T-cell (primary cell): ENCODE results near the gene EMC9. TPM values are rescaled to one million over a fixed set of nuclear protein-coding genes. Genes with fewer than 3 reads are reported as not detected.
"Not testable (repeated sequence)": the region's sequence is repeated elsewhere in the genome, so short reads cannot be mapped to it uniquely, and the experiment has no call there.

Source experiments
- ATAC-seq, 4 experiments: fragments of 200-7000 bp in 3 of 4; fragments of 150-1000 bp in 1 of 4; cut with Tn5 transposase; replicated peaks in 1 of 4; 1 replicate in 3 of 4; 2 replicates in 1 of 4; pipeline ENCODE4 v1.10.0; 2021; ENCODE audit warnings: moderate library complexity in 3 of 4, mild to moderate bottlenecking in 2 of 4, moderate number of reproducible peaks in 1 of 4
- CTCF ChIA-PET, 2 donors: fragments of 300-600 bp; sonication (Branson Sonifier 250); formaldehyde crosslinking; loops; one replicate each; lab custom pipeline; 2022; ENCODE audit warnings: antibody characterized with exemption in 2 of 2; lab: Charles Lee
- POLR2A ChIA-PET, 2 donors: fragments of 300-600 bp; sonication (Branson Sonifier 250); formaldehyde crosslinking; loops; one replicate each; lab custom pipeline; 2022; ENCODE audit warnings: antibody characterized with exemption in 2 of 2; lab: Charles Lee
- DNase-seq, 35 experiments: peaks; one replicate each; pipeline versions ENCODE4 v3.0.0 to v3.0.0-alpha.2; 2013 to 2023
- H3K27ac ChIP-seq: one replicate; pipeline ENCODE4 v1.5.1; 2013; ENCODE audit warnings: low read length
- H3K27me3 ChIP-seq, 2 experiments: replicated peaks in 1 of 2; 1 replicate in 1 of 2; 2 replicates in 1 of 2; pipeline versions ENCODE4 v1.6.1 to v1.7.0; 2013; ENCODE audit warnings: low read length in 1 of 2, mixed read lengths in 1 of 2; ENCODE audit not compliant: control insufficient read depth in 2 of 2, insufficient read depth in 2 of 2; ENCODE audit errors: extremely low read depth in 1 of 2
- H3K36me3 ChIP-seq, 2 donors: 1 replicate in 1 of 2; 2 replicates in 1 of 2; pipeline versions ENCODE4 v1.6.1 to v1.7.0; 2013; ENCODE audit warnings: low read length in 1 of 2; ENCODE audit not compliant: control insufficient read depth in 2 of 2, insufficient read depth in 1 of 2; ENCODE audit errors: extremely low read depth in 1 of 2
- H3K4me1 ChIP-seq, 2 experiments: 1 replicate in 1 of 2; 2 replicates in 1 of 2; pipeline versions ENCODE4 v1.6.1 to v1.7.0; 2013; ENCODE audit warnings: low read length in 2 of 2, mixed read lengths in 1 of 2; ENCODE audit not compliant: insufficient read depth in 2 of 2, control insufficient read depth in 1 of 2; ENCODE audit errors: extremely low read depth in 1 of 2
- H3K4me3 ChIP-seq, 2 donors: 1 replicate in 1 of 2; 2 replicates in 1 of 2; pipeline versions ENCODE4 v1.5.1 to v1.7.0; 2013; ENCODE audit warnings: mild to moderate bottlenecking in 2 of 2, low read length in 1 of 2, moderate library complexity in 1 of 2; ENCODE audit not compliant: control insufficient read depth in 1 of 2; ENCODE audit errors: extremely low read depth in 1 of 2
- H3K9me3 ChIP-seq: 2 replicates; pipeline ENCODE4 v1.7.0; 2013
- H3K27ac Mint-ChIP-seq, 2 donors: one replicate each; pipeline ENCODE4 v1.8.0; 2020 to 2021; ENCODE audit warnings: mild to moderate bottlenecking in 2 of 2, mixed read lengths in 2 of 2
- H3K27me3 Mint-ChIP-seq, 2 donors: one replicate each; pipeline ENCODE4 v1.8.0; 2021 to 2022; ENCODE audit warnings: mixed read lengths in 2 of 2
- H3K36me3 Mint-ChIP-seq: one replicate; pipeline ENCODE4 v1.8.0; 2021; ENCODE audit warnings: mixed read lengths
- H3K4me1 Mint-ChIP-seq, 3 donors: one replicate each; pipeline ENCODE4 v1.8.0; 2020 to 2022; ENCODE audit warnings: mixed read lengths in 3 of 3, mild to moderate bottlenecking in 1 of 3
- H3K4me3 Mint-ChIP-seq, 3 donors: one replicate each; pipeline ENCODE4 v1.8.0; 2020 to 2022; ENCODE audit warnings: mild to moderate bottlenecking in 3 of 3, mixed read lengths in 3 of 3, moderate library complexity in 3 of 3
- H3K9me3 Mint-ChIP-seq, 3 donors: one replicate each; pipeline ENCODE4 v1.8.0; 2020 to 2022; ENCODE audit warnings: mixed read lengths in 3 of 3
- WGBS: methylation state at CpG from one replicate; pipeline ENCODE4 v1.1.5; 2013; ENCODE audit warnings: missing lambda C conversion rate; ENCODE audit not compliant: insufficient coverage; 5-methylcytosine and 5-hydroxymethylcytosine counted together
- total RNA-seq, 35 experiments: library from RNA in 6 of 35; stranded (reverse) in 6 of 35; fragments of 120-200 nt in 1 of 35; gene quantifications; one replicate each; pipeline versions ENCODE4 v1.2.1 to v1.2.4 and lab custom pipeline; 2013 to 2026

EMC9 gene
- total RNA-seq, 5 donors from 2014 or later (not counting 1 experiment from before 2014, with no cell fraction given): 9.3 to 29.8 (median 20.8) TPM

DNA sequence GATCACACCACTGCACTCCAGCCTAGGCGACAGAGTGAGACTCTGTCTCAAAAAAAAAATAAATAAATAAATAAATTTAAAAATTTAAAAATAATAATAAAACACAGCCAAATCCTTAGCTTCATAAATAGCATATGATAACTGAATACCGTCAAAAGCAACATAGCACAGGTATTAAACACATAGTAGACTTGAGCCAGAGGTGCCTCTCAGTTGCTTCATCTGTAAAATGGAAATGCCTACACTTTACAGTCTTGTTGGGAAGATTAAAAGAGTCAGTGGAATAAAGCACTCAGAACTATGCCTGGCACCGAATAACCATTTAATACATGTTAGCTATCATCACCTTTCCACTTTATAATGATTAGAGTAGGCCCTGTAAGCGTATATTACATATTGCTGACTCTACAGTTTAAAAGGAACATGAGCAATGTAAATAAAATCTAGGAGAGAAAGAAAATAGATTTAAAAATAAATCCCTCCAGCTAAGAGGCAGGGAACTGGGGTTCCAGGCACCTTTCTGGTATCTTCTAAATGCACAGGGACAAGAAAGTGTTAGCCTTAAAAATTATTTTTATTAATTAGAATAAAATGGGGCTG, 34.6 kb downstream of the EMC9 start:
- ChIA-PET CTCF (interaction anchor here (0.6 to 5.5 kb wide), 7 partner anchors 8 to 54 kb away, joined by 3 to 96 read pairs (median 5); partner anchors contain the start of genes DCAF11 (in 1 of the 2), IRF9 (in 1 of the 2), NRL (in 1 of the 2) and PCK2 (in 1 of the 2)), POLR2A (interaction anchor here (0.6 kb wide), 3 partner anchors 15 to 480 kb away, joined by 3 to 4 read pairs (median 3); no protein-coding TSS in a partner anchor)
- Histone ChIP-seq H3K36me3 (peaks cover 0 to 12% of the 10 kb centered on the region in 2 donors), H3K9me3 (no peaks in the 10 kb centered on the region), H3K27ac (no peak overlapping the region), H3K4me1 (peaks cover 3 to 12% of the 10 kb centered on the region in 2 experiments), H3K27me3 (no peaks in the 10 kb centered on the region), H3K4me3 (no peak overlapping the region)
- no peak for ATAC-seq
- peaks cover 11 to 18% (median 13%) of the 10 kb centered on the region in 3 donors for H3K4me1 Mint-ChIP-seq
- no peaks in the 10 kb centered on the region for H3K27me3 Mint-ChIP-seq
- H3K36me3 Mint-ChIP-seq: peaks cover 25% of the 10 kb centered on the region
- no peak overlapping the region for H3K4me3 Mint-ChIP-seq
- H3K9me3 Mint-ChIP-seq: peaks cover 0 to 4% (median 0%) of the 10 kb centered on the region in 3 donors
- H3K27ac Mint-ChIP-seq: no peak overlapping the region
- no peak for DNase-seq
- WGBS: no CpG with 5 or more reads among the region's 4 CpGs

DNA sequence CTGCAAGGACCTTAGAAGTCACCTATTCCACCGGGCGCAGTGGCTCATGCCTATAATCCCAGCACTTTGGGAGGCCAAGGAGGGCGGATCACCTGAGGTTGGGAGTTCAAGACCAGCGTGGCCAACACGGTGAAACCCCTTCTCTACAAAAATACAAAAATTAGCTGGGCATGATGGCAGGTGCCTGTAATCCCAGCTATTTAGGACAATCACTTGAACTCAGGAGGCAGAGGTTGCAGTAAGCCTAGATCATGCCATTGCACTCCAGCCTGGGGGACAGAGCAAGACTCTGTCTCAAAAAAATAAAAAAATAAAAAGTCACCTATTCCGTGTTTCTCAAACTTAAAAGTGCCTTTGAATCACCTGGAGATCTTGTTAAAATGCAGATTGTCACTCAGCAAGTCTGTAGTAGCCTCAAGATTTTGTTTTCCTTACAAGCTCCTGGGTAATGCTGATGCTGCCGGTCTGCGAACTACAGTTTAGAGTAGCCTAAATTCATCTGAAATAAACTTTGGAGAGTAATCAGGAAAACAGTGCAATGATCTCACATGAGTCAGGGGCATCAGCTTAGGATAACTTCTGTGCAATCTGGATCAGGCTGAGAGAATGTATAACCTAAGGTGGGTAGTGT, 35.7 kb downstream of the EMC9 start:
- H3K36me3 Mint-ChIP-seq: peaks cover 29% of the 10 kb centered on the region
- peaks cover 0 to 14% of the 10 kb centered on the region in 2 donors for H3K36me3 ChIP-seq
- H3K4me3 Mint-ChIP-seq, H3K4me3 ChIP-seq, ATAC-seq, DNase-seq, H3K27me3 ChIP-seq, H3K27ac ChIP-seq, H3K9me3 ChIP-seq, POLR2A ChIA-PET, H3K27me3 Mint-ChIP-seq, H3K9me3 Mint-ChIP-seq: not testable (repeated sequence)
- 95% methylated on average over 4 of the region's 8 CpGs for WGBS
- CTCF ChIA-PET: interaction anchor here (2.0 to 2.1 kb wide), 2 partner anchors 9 to 15 kb away, joined by 5 to 7 read pairs; partner anchors contain the start of genes DCAF11 (in 1 of the 2) and NRL (in 1 of the 2)
- H3K27ac Mint-ChIP-seq: peak overlapping the region; percentile 28 to 41
- H3K4me1 Mint-ChIP-seq: peaks cover 11 to 17% (median 13%) of the 10 kb centered on the region in 3 donors
- peaks cover 3 to 12% of the 10 kb centered on the region in 2 experiments for H3K4me1 ChIP-seq

- Histone ChIP-seq H3K4me1 (peaks cover 0 to under 1% of the 10 kb centered on the region in 2 experiments), H3K27me3 (no peaks in the 10 kb centered on the region), H3K36me3 (peaks cover 4 to 36% of the 10 kb centered on the region in 2 donors), H3K9me3 (no peaks in the 10 kb centered on the region), H3K4me3 (no peak overlapping the region), H3K27ac (no peak overlapping the region)
- H3K9me3 Mint-ChIP-seq: peaks cover 0 to 4% (median 0%) of the 10 kb centered on the region in 3 donors
- no peak overlapping the region for H3K27ac Mint-ChIP-seq
- DNase-seq: no peak
- peaks cover 44% of the 10 kb centered on the region for H3K36me3 Mint-ChIP-seq
- CTCF ChIA-PET: no interaction called here
- 100% methylated on average over 8 of the region's 13 CpGs for WGBS
- POLR2A ChIA-PET: interaction anchor here in 1 of 2 donors (0.5 to 0.8 kb wide), 2 partner anchors 10 to 192 kb away, joined by 3 to 6 read pairs; no protein-coding TSS in a partner anchor
- no peaks in the 10 kb centered on the region for H3K27me3 Mint-ChIP-seq
- H3K4me3 Mint-ChIP-seq: no peak overlapping the region
- ATAC-seq: no peak
- peaks cover 2 to 6% (median 3%) of the 10 kb centered on the region in 3 donors for H3K4me1 Mint-ChIP-seq
Observed at GRCh38 chr14:24103451-24103850, 37.9 kb downstream of the EMC9 start.

GRCh38 chr14:24102357-24103048, 38.9 kb downstream of the EMC9 start:
- H3K9me3 Mint-ChIP-seq: peaks cover 0 to 4% (median 0%) of the 10 kb centered on the region in 3 donors
- peaks cover 44% of the 10 kb centered on the region for H3K36me3 Mint-ChIP-seq
- H3K4me3 Mint-ChIP-seq: no peak overlapping the region
- ATAC-seq (no peak), DNase-seq (no peak)
- peaks cover 0 to 3% (median 0%) of the 10 kb centered on the region in 3 donors for H3K4me1 Mint-ChIP-seq
- no peaks in the 10 kb centered on the region for H3K27me3 ChIP-seq
- H3K27me3 Mint-ChIP-seq: no peaks in the 10 kb centered on the region
- H3K4me1 ChIP-seq: no peaks in the 10 kb centered on the region
- no peak overlapping the region for H3K27ac ChIP-seq
- H3K27ac Mint-ChIP-seq: peak overlapping the region in 1 of 2 donors; percentile 16
- WGBS: 100% methylated on average over 1 of the region's 7 CpGs
- no peak overlapping the region for H3K4me3 ChIP-seq
- no peaks in the 10 kb centered on the region for H3K9me3 ChIP-seq
- peaks cover 8 to 39% of the 10 kb centered on the region in 2 donors for H3K36me3 ChIP-seq
- ChIA-PET CTCF (interaction anchor here in 1 of 2 donors (0.6 kb wide), 1 partner anchor 252 kb away, joined by 4 read pairs; no protein-coding TSS in a partner anchor), POLR2A (no interaction called here)

GRCh38 chr14:24100982-24101494, 40.4 kb downstream of the EMC9 start:
- peaks cover 47% of the 10 kb centered on the region for H3K36me3 Mint-ChIP-seq
- ATAC-seq: no peak
- H3K4me1 Mint-ChIP-seq: peaks cover 6 to 10% (median 6%) of the 10 kb centered on the region in 3 donors
- H3K4me3 Mint-ChIP-seq: no peak overlapping the region
- H3K27ac Mint-ChIP-seq: no peak overlapping the region
- Histone ChIP-seq H3K4me1 (no peaks in the 10 kb centered on the region), H3K36me3 (peaks cover 10 to 39% of the 10 kb centered on the region in 2 donors), H3K27ac (no peak overlapping the region), H3K4me3 (no peak overlapping the region), H3K27me3 (no peaks in the 10 kb centered on the region), H3K9me3 (no peaks in the 10 kb centered on the region)
- H3K27me3 Mint-ChIP-seq: no peaks in the 10 kb centered on the region
- peaks cover 0 to 4% (median 0%) of the 10 kb centered on the region in 3 donors for H3K9me3 Mint-ChIP-seq
- CTCF ChIA-PET: interaction anchor here in 1 of 2 donors (0.6 kb wide), 1 partner anchor 10 kb away, joined by 4 read pairs; no protein-coding TSS in a partner anchor
- POLR2A ChIA-PET: no interaction called here
- no CpG with 5 or more reads among the region's 3 CpGs for WGBS
- no peak for DNase-seq
